AG10803 (cell line): Measurements from ENCODE around the gene NTSR1.

Source experiments
- DNase-seq: peaks from one replicate; pipeline ENCODE4 v3.0.0; 2010; ENCODE audit warnings: low read depth
- H3K4me3 ChIP-seq: 2 replicates; pipeline ENCODE4 v1.5.1; 2011; ENCODE audit warnings: mild to moderate bottlenecking, low read length, control low read depth
- CTCF ChIP-seq: conservative IDR thresholded peaks from 2 replicates; pipeline ENCODE4 v1.5.1; 2011; ENCODE audit warnings: mild to moderate bottlenecking, low read length, control low read depth, inconsistent platforms

Gene NTSR1

GRCh38 chr20:62805711-62806382, 97.2 kb downstream of the NTSR1 start:
- peak overlapping the region; percentile 80 for H3K4me3 ChIP-seq
- TF ChIP-seq CTCF, result no peak
- no peak for DNase-seq

- no peak for DNase-seq
- H3K4me3 ChIP-seq, result peak overlapping the region; percentile 80
- no peak for TF ChIP-seq CTCF
Observed at GRCh38 chr20:62806383-62807050, 97.9 kb downstream of the NTSR1 start.

- H3K4me3 ChIP-seq, result no peak overlapping the region
- no peak for TF ChIP-seq CTCF
- DNase-seq, result no peak
Observed at GRCh38 chr20:62807444-62808210, 99.0 kb downstream of the NTSR1 start.

- peak; percentile 46 for DNase-seq
- TF ChIP-seq CTCF, result peak; percentile 87
- H3K4me3 ChIP-seq, result no peak overlapping the region
Observed at GRCh38 chr20:62808211-62808865, 99.7 kb downstream of the NTSR1 start.

- H3K4me3 ChIP-seq, result no peak overlapping the region
- no peak for DNase-seq
- no peak for TF ChIP-seq CTCF
Observed at GRCh38 chr20:62809530-62810428, 101.1 kb downstream of the NTSR1 start.

- no peak overlapping the region for H3K4me3 ChIP-seq
- no peak for TF ChIP-seq CTCF
- DNase-seq, result no peak
Observed at GRCh38 chr20:62811320-62811719, 102.7 kb downstream of the NTSR1 start.
